Fibroblast of skin of left biceps (primary cell): ENCODE measurements around the gene LCORL.
"Not testable (repeated sequence)": the region's sequence is repeated elsewhere in the genome, so short reads cannot be mapped to it uniquely, and the experiment has no call there.

ENCODE experiments used
- DNase-seq, 2 experiments: peaks; one replicate each; pipeline ENCODE4 v3.0.0-alpha.2; 2013; ENCODE audit warnings: low read depth in 2 of 2

Gene LCORL

DNA sequence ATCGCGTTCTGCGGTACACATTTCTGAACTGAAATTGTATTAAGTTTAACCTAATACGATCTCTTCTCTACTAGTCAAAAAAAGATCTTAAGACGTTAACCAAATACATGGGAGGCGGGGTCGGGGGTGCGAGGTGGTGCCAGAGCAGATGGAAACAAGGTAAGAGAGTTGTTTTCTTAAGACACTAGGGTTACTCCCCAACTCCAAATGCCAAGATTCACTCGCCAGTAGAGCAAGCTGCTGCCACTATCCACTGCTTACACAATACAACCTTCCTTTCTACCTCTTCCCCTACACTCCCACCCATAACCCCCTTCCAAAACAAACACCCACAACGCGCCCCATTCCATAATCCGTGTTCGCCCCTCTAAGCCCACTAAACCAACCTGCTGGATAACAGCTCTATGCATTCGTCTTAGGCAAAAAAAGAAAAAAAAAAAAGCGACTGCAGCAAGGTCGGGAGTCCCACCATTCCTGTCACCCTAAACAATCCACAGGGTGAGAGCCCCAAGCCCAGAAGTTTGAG lies 1.3 kb downstream of the LCORL start:
- DNase-seq, result no peak

DNA sequence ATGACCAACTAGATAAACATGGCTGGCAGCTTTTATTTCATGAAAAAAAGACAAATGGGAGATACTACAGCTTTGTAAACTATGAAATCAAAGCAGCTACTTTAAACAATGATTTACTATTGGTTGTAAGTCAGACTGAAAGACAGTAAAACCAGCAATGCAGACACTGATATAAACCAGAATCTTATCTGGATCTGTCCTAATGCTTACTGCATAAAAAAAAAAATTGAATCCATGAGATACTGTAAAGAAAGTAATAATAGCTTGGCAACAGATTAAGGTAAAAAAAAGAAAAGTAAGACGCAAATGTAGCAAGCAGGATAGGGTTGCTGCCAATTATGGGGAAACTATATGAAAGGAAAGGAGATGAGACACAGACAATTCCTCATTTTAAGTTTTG lies 7.3 kb downstream of the LCORL start:
- no peak for DNase-seq

GRCh38 chr4:18012807-18013462 lies 8.6 kb downstream of the LCORL start:
- no peak for DNase-seq

DNA sequence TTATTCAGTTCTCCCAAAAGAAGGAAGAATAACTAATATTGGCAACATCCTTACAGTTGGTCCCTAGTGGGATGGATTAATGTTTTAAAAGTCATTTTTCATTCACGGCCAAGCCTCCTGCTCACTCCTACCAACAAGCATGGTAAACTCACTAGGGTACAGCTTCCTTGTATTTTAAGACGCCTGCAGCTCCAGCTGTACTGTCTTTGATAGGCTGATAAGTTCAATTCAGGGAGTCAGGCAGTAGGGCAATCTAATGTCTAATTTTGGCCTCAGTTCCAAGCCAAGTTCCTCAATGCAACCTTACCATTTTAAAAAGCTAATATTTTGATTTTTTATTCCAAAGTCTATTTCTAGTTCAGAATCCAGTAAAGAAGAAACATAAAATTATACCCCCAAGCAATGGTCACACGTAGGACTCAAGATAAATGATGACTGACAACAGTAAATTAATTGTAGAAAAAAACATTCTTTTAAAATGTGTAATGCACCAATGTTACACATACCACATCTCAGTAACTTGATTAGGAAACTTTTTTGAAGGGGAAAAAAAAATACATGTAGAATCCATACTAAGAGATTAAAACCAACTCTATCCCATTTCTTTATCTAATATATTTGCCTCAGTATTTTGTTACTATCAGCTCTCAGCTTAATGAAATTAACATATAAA lies 9.3 kb downstream of the LCORL start:
- DNase-seq, result no peak

DNA sequence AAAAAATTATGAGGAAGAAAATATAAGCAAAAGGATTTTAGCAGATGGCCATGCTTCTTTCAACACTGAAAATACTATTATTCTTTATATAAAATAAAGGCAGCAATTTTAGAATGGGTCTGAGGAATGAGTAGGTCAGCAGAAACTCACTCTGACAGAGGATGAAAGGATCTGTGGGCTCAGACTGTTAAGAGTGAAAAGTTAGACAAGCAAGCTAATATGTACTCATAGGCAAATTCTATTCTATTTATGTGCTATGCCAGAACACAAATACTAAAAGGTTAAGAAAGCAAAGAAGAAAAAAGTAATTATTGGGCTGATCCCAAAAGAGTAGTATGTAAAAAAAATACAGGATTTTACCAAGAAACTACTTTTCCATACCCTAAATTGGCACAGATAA lies 13.9 kb downstream of the LCORL start:
- no peak for DNase-seq

DNA sequence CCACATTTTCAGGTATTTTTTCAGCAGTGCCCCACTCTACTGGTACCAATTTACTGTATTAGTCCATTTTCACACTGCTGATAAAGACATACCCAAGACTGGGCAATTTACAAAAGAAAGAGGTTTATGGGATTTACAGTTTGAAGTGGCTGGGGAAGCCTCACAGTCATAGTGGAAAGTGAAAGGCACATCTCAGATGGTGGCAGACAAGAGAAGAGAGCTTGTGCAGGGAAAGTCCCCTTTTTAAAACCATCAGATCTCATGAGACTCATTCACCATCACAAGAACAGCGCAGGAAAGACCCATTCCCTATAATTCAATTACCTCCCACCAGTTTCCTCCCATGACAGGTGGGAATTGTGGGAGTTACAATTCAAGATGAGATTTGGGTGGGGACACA lies 15.1 kb downstream of the LCORL start:
- DNase-seq, result not testable (repeated sequence)

GRCh38 chr4:17997129-17997528 lies 24.4 kb downstream of the LCORL start:
- DNase-seq, result no peak

- DNase-seq, result no peak
Measured at GRCh38 chr4:17995165-17995564, 26.4 kb downstream of the LCORL start.

DNA sequence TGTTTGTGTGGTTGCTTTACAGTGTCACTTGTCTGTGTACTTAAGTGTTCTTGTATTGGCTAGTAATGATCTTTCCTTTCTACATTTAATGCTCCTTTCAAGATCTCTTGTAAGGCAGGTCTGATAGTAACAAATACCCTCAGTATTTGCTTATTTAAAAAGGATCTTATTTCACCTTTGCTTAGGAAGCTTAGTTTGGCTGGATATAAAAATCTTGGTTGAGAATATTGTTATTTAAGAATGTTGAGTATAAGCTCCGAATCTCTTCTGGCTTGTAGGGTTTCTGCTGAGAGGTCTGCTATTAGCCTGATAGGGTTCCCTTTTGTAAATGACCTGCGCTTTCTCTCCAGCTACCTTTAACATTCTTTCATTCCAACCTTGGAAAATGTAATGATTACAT lies 35.7 kb downstream of the LCORL start:
- DNase-seq, result no peak

- DNase-seq, result no peak
Measured at GRCh38 chr4:17981063-17981462, 40.5 kb downstream of the LCORL start.

GRCh38 chr4:17968721-17969120 lies 52.8 kb downstream of the LCORL start:
- no peak for DNase-seq

DNA sequence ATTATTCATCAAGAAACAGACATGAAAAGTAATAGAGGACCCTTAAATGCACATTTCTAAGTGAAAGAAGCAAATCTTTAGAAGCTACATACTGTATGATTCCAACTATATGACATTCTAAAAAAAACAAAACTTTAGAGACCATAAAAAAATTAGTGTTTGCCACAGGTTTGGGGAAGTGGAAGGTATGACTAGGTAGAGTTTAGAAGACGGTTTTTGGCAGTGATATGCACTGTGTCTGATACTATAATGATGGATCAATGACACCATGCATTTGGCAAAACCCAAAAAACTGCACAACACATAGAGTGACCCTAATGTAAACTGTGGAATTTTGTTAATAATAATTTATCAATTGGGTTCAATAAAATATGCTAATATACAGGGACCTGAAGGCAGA lies 54.5 kb downstream of the LCORL start:
- no peak for DNase-seq

GRCh38 chr4:17966312-17966711 lies 55.2 kb downstream of the LCORL start:
- DNase-seq, result no peak

- no peak for DNase-seq
Measured at GRCh38 chr4:17964576-17964975, 57.0 kb downstream of the LCORL start.

- DNase-seq, result no peak
Measured at GRCh38 chr4:17962171-17962570, 59.4 kb downstream of the LCORL start.

- DNase-seq, result no peak
Measured at GRCh38 chr4:17961249-17961648, 60.3 kb downstream of the LCORL start.

GRCh38 chr4:17958181-17958580 lies 63.4 kb downstream of the LCORL start:
- DNase-seq, result no peak

- DNase-seq, result no peak
Measured at GRCh38 chr4:17957688-17958087, 63.9 kb downstream of the LCORL start.

GRCh38 chr4:17956245-17956644 lies 65.3 kb downstream of the LCORL start:
- DNase-seq, result no peak

DNA sequence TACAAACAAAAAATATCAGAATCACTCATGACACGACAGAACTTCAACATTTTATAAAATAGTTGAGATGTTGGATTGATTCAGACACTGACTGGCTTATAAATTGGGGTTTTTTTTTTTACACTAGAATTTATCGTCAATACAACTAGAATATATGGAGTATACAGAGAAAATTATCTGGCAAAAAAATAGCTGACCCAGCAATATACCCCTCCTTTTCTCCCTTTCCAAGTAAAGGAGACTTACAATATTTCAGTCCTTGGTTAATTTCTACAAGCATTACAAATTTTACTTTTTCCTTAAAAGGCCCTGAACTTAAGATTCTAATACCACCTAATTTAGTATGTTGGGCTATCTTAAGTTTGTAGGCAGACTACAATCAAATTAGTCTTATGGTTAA lies 76.3 kb downstream of the LCORL start:
- DNase-seq, result no peak

- DNase-seq, result no peak
Measured at GRCh38 chr4:17941731-17942130, 79.8 kb downstream of the LCORL start.

- DNase-seq, result no peak
Measured at GRCh38 chr4:17939054-17939453, 82.5 kb downstream of the LCORL start.

DNA sequence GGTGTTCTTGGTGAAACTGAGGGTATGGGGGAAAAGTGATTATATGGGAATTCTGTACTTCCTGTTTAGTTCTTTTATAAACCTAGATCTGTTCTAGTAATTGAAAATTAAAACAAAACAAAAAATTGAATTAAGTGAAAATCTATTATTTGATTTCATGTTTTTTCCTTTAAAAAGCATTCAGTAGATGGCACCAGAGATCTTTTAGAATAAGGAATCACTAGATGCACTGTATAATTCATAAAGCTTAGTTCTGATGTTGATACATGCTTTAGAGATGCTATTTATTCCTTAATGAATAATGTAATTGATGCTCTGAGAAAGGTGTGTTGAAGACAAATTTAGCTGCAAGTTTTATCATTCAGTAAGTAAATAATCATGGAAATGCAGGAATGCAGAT lies 87.3 kb downstream of the LCORL start:
- no peak for DNase-seq

DNA sequence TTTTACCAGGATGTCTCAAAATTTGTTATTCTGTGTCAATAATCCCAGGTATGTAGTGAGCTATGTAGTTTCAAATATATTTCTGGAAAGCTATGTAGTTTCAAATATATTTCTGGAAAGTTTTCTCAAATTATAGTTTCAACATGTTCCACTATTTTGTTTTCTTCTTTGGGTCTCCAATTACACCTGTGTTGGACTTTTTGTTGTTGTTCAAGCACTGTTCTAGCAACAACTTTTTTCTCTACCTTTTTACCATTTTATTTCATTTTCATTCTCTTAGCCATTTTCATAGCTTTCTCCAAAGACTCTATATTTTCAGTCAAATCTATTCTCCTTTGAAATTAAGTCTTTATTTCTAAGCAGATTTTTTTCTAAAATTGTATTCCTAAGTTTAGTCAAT lies 88.4 kb downstream of the LCORL start:
- DNase-seq, result no peak
